ENCODE results near the gene KRTAP12-2. TPM values are rescaled to one million over a fixed set of nuclear protein-coding genes. Genes with fewer than 3 reads are reported as not detected.
"Not testable (repeated sequence)": the region's sequence is repeated elsewhere in the genome, so short reads cannot be mapped to it uniquely, and the experiment has no call there.

KRTAP12-2 gene
- total RNA-seq, 1 donor from 2014 or later, result not detected

DNA sequence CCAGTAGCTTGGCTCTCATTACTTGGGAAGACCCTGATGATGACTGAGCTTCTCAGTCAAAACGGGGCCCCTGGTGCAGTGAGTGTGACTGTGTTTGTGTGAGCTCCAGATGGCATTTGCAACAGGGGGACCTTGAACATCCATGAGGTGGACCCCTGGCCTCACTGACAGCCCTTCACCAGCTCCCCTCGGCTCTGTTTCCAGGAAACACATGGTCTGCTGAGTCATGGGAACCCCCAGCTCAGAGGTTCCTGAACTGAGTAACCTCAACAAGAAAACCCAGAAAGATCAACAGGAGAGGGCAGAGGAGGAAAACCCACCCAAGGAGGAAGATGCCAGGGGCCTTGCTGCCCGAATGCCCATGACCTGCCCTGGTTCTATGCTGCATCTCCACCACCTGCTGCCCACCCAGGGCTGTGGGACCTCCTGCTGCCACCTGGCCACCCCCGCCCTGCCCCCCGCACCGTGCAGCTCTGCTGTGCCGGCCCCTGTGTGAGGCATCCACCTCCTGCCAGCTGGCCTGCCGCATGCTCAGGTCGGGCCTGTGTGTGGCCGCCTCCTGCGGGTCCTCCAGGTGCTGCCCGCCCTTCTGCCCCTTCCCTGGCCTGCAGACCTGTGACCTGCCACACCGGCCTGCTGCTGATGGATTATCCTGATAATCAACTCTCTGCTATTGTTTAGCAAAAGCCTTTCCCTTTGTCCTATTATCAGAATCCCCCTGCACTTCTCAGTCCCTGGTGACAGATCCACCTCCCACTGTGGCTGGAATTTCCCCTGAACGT, 19.5 kb upstream of the KRTAP12-2 start:
- peak; percentile 77 for DNase-seq (ENCODE audit: low spot score)

DNA sequence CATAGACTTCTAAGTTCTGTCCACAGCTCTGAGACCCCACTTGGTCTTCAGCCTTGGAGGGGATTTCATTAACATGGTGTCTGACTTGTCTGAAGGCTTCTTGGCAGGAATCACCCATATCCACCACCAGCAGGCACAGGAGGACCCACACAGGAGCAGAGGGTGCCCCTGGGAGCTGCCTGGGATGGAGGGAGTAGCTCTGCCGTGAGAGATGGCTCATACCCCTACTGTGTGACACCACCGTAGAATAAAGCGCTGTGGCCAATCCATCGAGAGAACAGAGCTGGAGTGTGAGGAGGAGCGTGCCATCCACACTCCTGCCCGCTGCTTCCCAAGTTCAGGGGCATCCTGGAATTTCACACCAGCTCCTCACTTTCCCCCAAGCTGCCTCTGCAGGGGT, 18.3 kb upstream of the KRTAP12-2 start:
- DNase-seq (ENCODE audit: low spot score), result not testable (repeated sequence)

DNA sequence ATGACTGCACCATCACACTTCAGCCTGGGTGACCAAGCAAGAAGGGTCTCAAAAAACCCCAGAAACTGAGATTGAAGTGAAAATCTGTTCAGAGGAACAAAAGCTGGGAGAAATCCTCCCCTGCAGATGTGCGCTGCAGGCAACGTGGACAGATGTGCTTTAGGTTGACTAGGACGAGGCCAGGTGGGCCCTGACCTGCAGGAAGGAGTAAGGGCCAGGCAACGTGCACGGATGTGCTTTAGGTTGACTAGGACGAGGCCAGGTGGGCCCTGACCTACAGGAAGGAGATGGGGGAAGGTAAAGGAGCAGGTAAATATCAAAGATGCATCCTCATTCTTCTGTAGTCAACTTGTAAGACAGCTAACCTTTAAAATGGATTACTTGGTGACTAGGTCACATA, 17.8 kb upstream of the KRTAP12-2 start:
- DNase-seq (ENCODE audit: low spot score), result no peak

DNA sequence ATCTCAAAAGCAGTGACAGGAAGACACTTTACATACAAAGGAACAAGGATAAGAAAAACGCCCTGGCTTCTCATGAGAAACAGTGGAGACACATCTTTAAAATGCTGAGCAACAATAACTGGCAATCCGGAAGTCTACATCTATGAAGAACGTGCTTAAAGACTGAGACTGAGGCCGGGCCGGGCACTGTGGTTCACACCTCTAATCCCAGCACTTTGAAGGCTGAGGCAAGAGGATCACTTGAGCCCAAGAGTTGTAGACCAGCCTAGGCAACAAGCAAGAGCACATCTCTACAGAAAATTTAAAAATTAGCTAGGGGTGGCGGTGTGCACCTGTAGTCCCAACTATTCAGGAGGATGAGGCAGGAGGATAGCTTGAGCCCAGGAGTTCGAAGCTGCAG, 17.4 kb upstream of the KRTAP12-2 start:
- no peak for DNase-seq (ENCODE audit: low spot score)

DNA sequence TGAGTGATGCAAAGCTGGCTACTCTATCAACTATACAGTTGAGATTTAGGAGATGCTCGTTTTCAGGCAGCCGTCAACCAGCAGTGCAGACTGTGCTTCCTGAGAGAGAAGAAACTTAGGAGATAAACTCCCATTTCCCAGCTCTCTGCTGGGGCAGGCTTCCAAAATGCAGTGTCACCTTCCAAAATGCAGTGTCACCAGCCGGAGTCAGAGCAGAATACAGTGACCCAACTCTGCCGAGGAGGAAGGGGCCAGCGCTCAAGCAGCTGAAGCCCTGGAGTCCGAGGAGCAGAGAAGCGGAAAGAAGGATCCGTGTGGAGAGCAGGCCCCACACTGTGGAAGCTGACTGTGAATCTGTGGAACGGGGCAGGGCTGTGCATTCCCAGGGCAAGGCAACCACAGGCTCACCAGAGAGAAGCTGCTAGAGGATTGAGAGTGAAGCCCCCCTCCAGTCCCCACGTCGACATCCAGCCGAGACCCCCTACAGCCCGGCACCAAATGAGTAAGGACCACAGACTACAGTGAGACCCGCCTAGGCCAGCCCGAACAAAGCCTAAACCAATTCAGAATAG, 15.9 kb upstream of the KRTAP12-2 start:
- no peak for DNase-seq (ENCODE audit: low spot score)

DNA sequence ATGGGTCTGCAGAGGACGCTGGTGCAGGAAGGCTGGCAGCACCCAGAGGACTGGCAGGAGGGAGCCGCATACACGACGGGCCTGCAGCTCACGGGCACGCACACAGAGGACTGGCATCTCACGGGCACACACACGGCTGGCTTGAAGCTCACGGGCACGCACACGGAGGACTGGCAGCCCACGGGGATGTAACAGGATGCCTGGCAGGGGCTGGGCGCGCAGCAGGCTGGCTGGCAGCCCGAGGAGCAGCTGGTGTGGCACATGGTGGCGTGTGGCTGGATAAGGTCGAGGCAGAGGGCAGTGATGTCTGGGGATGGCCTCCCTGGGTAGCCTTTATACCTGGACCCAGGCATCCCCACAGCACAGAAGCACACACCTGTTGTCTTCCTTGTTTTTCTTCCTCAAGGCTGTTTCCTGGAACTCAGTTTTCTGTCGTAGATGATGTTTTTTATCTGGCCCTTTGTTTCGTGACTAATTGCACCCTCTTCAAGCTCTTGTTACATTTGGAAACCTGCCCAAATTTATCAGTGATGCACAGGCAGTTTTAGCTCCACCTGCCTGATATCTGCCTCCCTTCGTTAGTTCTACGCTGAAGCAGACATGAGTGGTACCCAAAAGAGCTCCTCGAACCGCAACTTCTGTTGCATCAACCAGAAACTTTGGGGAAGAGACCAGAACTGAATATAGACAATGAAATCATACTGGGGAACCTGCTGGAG, 15.3 kb upstream of the KRTAP12-2 start, which contains the start of gene KRTAP12-1:
TSS of gene KRTAP12-1 (minus strand) at position 303 of the 719 bp plus-strand sequence. CDS start at position 263, 40 bp downstream.
- DNase-seq (ENCODE audit: low spot score), result no peak

DNA sequence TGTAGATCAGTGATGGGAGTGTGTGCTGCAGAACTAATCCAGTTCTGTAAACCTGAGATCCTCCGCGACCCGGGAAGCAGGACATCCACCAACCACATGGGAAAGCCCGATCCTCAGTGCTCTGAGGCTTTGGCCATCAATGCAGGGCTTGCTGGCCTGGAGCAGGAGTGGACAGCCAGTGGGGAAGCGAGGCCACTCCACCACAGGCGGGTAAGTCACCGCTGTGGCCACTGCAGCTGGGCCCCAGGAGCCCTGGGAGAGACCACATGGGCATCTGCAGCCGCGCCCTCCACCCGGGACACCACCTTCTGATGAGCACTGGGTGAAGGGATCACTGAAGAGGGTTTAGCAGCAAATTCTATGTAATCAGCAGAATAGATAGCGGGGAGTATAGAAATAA, 14.4 kb upstream of the KRTAP12-2 start:
- DNase-seq (ENCODE audit: low spot score), result no peak

DNA sequence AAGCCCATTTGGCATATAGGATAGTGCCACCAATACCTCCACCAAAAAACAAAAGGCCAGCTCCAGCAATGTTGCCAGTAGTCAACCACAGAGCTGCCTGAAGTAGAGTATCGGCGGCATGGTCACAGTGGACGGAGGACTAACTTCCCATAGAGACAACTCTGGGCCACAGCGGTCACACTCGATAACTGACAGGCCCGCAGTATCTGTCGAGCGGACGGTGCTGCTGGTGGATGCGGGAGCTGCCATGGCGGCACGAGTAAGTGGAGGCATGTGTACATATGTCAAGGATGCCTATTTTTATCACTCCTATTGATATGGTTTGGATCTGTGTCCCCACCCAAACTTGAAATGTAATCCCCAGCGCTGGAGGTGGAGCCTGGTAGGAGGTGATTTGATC, 11.2 kb upstream of the KRTAP12-2 start:
- peak; percentile 85 for DNase-seq (ENCODE audit: low spot score)

DNA sequence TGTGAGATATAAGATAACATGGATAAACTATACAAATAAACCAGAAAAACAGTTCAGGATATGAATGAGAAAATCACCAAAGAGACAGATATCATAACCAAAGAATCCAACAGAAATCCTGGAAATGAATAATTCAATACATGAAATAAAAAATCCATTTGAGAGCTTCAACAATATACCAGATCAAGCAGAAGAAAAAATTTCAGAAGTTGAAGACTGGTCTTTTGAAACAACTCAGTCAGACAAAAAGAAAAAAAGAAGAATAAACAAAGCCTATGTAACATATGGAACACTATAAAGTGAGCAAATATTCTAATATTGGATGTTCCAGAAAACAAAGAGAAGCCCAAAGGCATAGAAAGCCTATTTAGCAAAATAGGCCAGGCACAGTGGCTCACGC, 5.2 kb upstream of the KRTAP12-2 start:
- no peak for DNase-seq (ENCODE audit: low spot score)

DNA sequence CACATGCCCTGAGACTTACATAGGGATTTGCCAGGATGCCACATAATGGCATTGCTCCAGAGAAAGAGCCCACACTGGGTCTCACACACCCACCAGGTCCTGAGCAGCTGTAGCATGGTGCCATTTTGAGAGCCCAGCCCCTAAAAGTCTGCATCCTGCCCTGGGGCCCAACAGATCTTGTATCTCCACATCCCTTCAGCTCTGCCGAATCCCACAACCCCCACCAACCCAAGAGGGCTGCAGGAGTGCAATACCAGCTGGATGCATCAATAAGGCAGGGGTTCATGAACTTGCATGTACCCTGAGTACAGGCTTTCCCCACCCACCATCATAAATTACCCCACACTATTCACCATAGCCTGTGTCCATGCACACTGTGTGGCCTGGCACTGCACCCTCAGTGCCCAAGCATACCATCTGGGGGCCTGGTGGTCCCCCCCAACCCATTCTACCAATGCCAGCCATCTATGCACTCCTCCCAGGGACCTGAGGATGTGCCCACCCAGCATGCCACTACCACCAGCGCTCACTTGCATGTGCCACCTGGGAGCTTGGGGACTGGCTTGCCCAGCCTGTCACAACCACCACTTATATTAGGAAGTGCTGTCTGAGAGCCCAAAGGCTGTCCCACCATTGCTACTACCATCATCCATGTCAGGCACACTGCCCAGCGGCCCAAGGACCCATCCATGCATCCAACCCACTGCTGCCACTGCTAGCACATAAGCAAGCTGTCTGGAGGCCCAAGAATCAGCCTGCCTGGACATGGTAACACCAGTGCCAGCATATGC, 4.1 kb upstream of the KRTAP12-2 start:
- DNase-seq (ENCODE audit: low spot score), result no peak

DNA sequence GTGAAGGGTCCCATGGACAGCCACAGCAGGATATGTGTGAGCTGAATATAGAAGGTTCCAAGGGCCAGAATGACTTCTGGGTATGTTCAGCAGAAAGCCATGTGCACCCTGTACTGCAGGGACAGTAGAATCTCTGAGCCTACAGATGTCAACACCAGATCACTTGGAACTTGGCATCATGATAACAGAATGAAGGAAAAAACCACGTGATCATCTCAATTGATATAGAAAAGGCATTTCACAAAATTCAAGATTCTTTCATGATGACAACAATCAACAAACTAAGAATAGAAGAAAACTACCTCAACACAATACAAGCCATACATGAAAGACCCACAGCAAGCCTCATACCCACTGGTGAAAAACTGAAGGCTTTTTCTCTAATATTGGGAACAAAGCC, 885 bp upstream of the KRTAP12-2 start:
- no peak for DNase-seq (ENCODE audit: low spot score)

DNA sequence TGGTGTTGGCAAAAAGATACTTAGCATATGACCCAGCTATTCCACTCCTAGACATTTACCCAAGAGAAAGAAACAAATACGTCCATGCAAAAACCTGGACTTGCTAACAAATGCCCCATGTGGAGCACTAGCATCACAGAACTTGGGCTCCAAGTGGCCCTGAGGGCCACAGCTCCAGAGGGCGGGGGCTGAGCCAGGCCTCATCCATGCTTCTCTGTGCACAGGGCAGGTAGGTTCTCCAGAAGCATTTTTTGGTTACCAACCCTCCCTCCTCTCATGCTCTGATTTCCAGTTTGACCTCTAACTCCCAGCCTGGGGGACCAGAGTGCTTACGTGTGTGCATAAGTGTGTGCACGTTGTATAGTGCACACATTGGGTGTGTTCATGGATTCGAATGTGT, 2.0 kb downstream of the KRTAP12-2 start:
- DNase-seq (ENCODE audit: low spot score), result no peak

DNA sequence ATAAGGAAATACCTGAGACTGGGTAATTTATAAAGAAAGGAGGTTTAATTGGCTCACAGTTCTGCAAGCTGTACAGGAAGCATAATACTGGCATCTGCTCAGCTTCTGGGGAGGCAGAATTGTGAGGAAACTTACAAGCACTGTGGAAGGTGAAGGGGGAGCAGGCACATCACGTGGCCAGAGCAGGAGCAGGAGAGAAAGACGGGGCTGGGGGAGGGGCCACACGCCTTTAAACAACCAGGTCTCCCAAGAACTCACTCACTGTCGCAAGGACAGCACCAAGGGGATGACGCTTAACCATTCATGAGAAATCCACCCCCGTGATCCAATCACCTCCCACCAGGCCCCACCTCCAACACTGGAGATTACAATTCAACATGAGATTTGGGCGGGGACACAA, 5.2 kb downstream of the KRTAP12-2 start:
- not testable (repeated sequence) for DNase-seq (ENCODE audit: low spot score)

DNA sequence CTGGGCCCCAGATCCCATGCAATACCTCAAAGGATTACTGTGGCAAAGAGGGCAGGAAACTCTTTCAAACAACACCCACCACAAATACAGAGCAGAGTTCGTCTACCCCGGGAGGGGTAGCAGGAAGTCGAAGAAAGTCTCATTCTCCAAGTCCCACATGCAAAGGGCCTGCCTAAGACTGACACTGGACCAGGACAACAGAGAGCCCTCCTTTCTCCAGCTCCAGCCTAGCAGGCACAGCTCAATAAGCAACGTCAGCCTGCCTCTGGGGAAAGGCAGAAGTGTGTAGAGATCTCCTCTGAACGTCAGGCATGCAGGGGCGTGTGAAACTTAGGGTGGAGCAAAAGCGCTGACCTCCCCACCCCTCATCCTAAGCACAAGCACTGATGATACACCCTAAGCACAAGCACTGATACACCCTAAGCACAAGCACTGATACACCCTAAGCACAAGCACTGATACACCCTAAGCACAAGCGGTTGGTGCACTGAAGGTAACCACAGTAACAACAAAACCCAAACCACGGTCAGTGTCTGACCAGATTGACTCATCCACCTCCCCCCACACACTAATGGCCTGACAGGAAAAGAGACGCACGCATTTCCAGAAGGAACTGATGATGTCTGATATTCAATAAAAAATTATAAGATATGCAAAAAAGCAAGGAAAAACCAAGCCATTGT, 7.7 kb downstream of the KRTAP12-2 start:
- DNase-seq (ENCODE audit: low spot score), result no peak

DNA sequence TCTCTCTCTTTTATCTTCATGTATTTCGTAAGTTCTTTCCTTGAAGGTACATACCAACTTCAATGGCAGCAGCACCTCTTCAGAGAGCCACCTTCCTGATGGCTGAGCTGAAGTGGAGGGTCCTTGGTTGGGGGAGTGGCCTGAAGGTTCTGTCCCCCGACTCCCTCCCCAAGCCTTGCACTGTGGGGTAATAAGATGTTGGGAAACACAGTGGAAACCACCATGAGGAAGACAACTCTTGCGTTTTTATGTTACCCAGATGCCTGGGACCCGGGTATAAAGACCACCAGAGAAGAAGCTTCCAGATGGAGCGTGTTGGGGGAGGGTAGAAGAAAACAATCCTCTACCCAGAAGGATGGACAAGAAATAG, 8.2 kb downstream of the KRTAP12-2 start:
- DNase-seq (ENCODE audit: low spot score), result no peak

DNA sequence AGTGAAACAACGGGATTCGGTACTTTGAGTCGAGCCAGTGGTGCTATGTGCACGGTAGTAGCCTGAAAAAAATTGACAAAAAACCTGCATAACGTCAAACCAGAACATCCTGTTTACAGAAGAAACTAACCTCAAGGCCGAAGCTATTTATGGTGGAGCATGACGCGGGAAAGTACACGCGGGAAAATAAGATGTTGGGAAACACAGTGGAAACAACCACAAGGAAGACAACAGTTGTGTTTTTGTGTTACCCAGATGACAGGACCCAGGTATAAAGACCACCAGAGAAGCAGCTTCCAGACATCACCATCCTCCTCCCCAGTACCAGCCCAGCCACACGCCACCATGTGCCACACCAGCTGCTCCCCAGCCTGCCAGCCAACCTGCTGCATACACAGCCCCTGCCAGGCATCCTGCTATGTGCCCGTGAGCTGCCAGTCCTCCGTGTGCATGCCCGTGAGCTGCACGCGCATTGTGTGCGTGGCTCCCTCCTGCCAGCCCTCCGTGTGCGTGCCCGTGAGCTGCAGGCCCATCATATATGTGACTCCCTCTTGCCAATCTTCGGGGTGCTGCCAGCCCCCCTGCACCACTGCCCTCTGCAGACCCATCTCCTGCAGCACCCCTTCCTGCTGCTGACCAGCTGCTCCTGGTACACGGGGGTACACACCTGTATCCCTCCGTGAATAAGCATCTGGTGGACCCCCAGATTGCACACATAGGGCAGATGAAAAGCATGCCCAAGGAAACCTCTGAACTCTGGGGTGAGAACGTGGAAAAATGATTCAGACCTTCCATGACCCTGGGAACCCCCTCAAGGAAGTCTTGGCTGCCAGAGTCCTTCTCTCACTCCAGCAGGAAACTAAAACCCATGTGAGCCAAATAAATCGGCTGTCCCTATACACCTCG, 8.8 kb downstream of the KRTAP12-2 start, which contains the start of gene KRTAP12-3:
TSS of gene KRTAP12-3 (plus strand) at position 298 of the 906 bp plus-strand sequence. CDS start at position 346, 48 bp downstream.
- DNase-seq (ENCODE audit: low spot score), result no peak

DNA sequence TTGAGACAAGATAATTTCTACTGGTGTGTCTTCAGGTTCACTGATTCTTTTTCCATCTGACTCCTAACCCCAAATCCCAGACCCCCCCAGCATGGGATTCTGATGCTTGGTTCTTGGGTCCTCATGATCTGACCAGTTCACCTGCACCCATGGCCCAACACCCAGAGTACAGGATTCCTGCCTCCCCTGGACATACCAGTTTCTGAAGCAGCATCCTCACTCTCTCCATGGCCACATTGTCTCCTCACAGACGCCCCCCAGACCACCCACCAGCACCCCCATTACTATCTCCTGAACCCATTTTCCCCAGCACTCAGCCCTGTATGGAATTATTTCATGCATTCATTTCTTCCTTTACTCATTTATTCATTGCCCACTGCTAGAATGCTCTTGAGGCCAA, 9.9 kb downstream of the KRTAP12-2 start:
- DNase-seq (ENCODE audit: low spot score), result no peak

DNA sequence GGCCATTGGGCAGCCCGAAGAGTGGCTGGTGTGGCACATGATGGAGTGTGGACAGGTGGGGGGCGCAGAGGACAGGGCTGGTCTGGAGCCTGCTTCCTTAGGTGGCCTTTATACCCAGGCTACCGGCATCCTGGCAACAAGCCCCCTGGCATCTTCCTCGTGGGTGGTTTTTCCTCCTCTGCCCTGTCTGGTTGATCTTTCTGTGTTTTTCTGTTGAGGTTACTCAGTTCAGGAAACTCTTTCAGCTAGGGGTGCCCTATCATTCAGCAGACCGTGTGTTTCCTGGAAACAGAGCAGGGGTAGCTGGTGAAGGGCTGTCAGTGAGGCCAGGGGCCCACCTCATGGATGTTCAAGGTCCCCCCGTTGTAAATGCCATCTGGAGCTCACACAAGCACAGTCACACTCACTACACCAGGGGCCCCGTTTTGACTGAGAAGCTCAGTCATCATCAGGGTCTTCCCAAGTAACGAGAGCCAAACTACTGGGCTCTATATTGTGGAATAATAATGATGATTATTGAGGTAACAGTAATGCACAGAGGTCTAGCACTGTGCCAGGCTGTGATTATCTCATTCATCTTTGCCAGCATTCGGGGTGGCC, 12.1 kb downstream of the KRTAP12-2 start, which contains the start of gene KRTAP12-4:
TSS of gene KRTAP12-4 (minus strand) at position 84 of the 600 bp plus-strand sequence. CDS start at position 39, 45 bp downstream.
- DNase-seq (ENCODE audit: low spot score), result no peak

Data from mesenteric fat pad (tissue), 1 donor.